HepG2 (cell line): ENCODE results near the gene C14orf93. TPM values are rescaled to one million over a fixed set of nuclear protein-coding genes. Genes with fewer than 3 reads are reported as not detected.

Experiments
- AGO1 ChIP-seq: fragments of 200-400 bp; formaldehyde crosslinking; IDR thresholded peaks from 2 replicates; pipeline ENCODE4 v1.6.1; 2017; ENCODE audit warnings: mild to moderate bottlenecking, low read depth, low read length, moderate library complexity; ENCODE audit not compliant: poor library complexity, severe bottlenecking
- FOXO1 ChIP-seq: sonication (generic); formaldehyde crosslinking; IDR thresholded peaks from 2 replicates; pipeline ENCODE4 v1.4.0; 2020; ENCODE audit warnings: missing genetic modification reagents
- ISL2 ChIP-seq: sonication (generic); formaldehyde crosslinking; IDR thresholded peaks from 2 replicates; pipeline ENCODE4 v1.5.0; 2020; ENCODE audit warnings: missing genetic modification reagents
- MAFK ChIP-seq, 2 experiments: IDR thresholded peaks in 1 of 2; conservative IDR thresholded peaks in 1 of 2; 2 replicates each; pipeline ENCODE4 v1.6.1; 2011; ENCODE audit warnings: improper control_type of control experiment in 2 of 2, low read length in 2 of 2
- NR2C2 ChIP-seq: sonication (generic); formaldehyde crosslinking; IDR thresholded peaks from 2 replicates; pipeline ENCODE4 v1.4.0; 2020; ENCODE audit warnings: missing genetic modification reagents, mild to moderate bottlenecking, moderate library complexity, borderline replicate concordance
- RBAK ChIP-seq: sonication (generic); formaldehyde crosslinking; IDR thresholded peaks from 2 replicates; pipeline ENCODE4 v1.5.1; 2020; ENCODE audit warnings: mild to moderate bottlenecking, missing genetic modification reagents
- SOX6 ChIP-seq, 2 experiments: fragments of 450-650 bp in 1 of 2; sonication (generic) in 1 of 2; formaldehyde crosslinking in 1 of 2; IDR thresholded peaks; 2 replicates each; pipeline versions ENCODE4 v1.4.0 to v1.6.1; 2017 to 2020; ENCODE audit warnings: antibody characterized with exemption in 1 of 2, mild to moderate bottlenecking in 1 of 2, missing genetic modification reagents in 1 of 2
- TBX2 ChIP-seq: sonication (generic); formaldehyde crosslinking; IDR thresholded peaks from 2 replicates; pipeline ENCODE4 v1.5.0; 2020; ENCODE audit warnings: missing genetic modification reagents, mild to moderate bottlenecking, borderline replicate concordance
- ZFP36 ChIP-seq: fragments of 150-350 bp; IDR thresholded peaks from 2 replicates; pipeline ENCODE4 v1.6.1; 2018; ENCODE audit warnings: borderline replicate concordance, low read length, low read depth; ENCODE audit not compliant: partially characterized antibody
- ZFP82 ChIP-seq: sonication (generic); formaldehyde crosslinking; IDR thresholded peaks from 2 replicates; pipeline ENCODE4 v1.5.1; 2020; ENCODE audit warnings: mild to moderate bottlenecking, missing genetic modification reagents, borderline replicate concordance
- ZNF7 ChIP-seq: IDR thresholded peaks from 2 replicates; pipeline ENCODE4 v1.6.1; 2016; ENCODE audit warnings: missing biosample characterization, missing genetic modification reagents
- ZNF713 ChIP-seq: sonication (generic); formaldehyde crosslinking; IDR thresholded peaks from 2 replicates; pipeline ENCODE4 v1.4.0; 2020; ENCODE audit warnings: mild to moderate bottlenecking, missing genetic modification reagents
- ZSCAN9 ChIP-seq: IDR thresholded peaks from 2 replicates; pipeline ENCODE4 v1.6.1; 2016; ENCODE audit warnings: borderline replicate concordance
- ZZZ3 ChIP-seq: sonication (generic); formaldehyde crosslinking; IDR thresholded peaks from 2 replicates; pipeline ENCODE4 v1.4.0; 2020; ENCODE audit warnings: missing genetic modification reagents, mild to moderate bottlenecking, borderline replicate concordance
- polyA plus RNA-seq, 8 experiments: library from polyadenylated mRNA; depleted of rRNA in 3 of 8; stranded (reverse) in 7 of 8; unstranded in 1 of 8; fragments of >200 nt; fragmentation: Illumina TruSeq in 4 of 8; extraction: Trizol in 4 of 8; gene quantifications; 2 replicates each; pipeline versions ENCODE4 v1.2.1 to v1.2.3, GENCODE V29; 2011 to 2016; ENCODE audit warnings: low read depth in 4 of 8, missing spikeins in 1 of 8, mixed read lengths in 1 of 8; ENCODE audit not compliant: insufficient read depth in 1 of 8
- total RNA-seq, 5 experiments: library from RNA; depleted of rRNA; stranded (reverse); fragments of >200 nt; fragmentation: Illumina TruSeq; extraction: Trizol; gene quantifications; 2 replicates each; pipeline ENCODE4 v1.2.3, GENCODE V29; 2016; ENCODE audit warnings: low read depth in 1 of 5
- TF ChIP-seq, protein P1 (sequence below), 2 experiments: sonication (generic) in 1 of 2; formaldehyde crosslinking in 1 of 2; IDR thresholded peaks; 2 replicates each; pipeline versions ENCODE4 v1.5.1 to v1.6.1; 2011 to 2020; ENCODE audit warnings: borderline replicate concordance in 1 of 2, low read depth in 1 of 2, low read length in 1 of 2, mild to moderate bottlenecking in 1 of 2, missing genetic modification reagents in 1 of 2, moderate library complexity in 1 of 2
- TF ChIP-seq, protein P2 (sequence below): sonication (generic); formaldehyde crosslinking; IDR thresholded peaks from 2 replicates; pipeline ENCODE4 v1.8.1; 2023; ENCODE audit warnings: missing genetic modification reagents, mild to moderate bottlenecking, borderline replicate concordance
- TF ChIP-seq, protein P3 (sequence below): IDR thresholded peaks from 2 replicates; pipeline ENCODE4 v1.6.1; 2012; ENCODE audit warnings: low read length, improper control_type of control experiment
- TF ChIP-seq, protein P4 (sequence below): sonication (generic); formaldehyde crosslinking; IDR thresholded peaks from 2 replicates; pipeline ENCODE4 v1.8.1; 2023; ENCODE audit warnings: mild to moderate bottlenecking, inconsistent platforms, moderate library complexity, missing genetic modification reagents, borderline replicate concordance
- TF ChIP-seq, protein P5 (sequence below): sonication (generic); formaldehyde crosslinking; IDR thresholded peaks from 2 replicates; pipeline ENCODE4 v1.8.1; 2023; ENCODE audit warnings: mild to moderate bottlenecking, missing genetic modification reagents

The C14orf93 gene
- total and polyA plus RNA-seq, 2 of the 13 experiments (the other 11 are each of a cell fraction or from before 2014, with no cell fraction given): 11.4 to 22.5 TPM

DNA sequence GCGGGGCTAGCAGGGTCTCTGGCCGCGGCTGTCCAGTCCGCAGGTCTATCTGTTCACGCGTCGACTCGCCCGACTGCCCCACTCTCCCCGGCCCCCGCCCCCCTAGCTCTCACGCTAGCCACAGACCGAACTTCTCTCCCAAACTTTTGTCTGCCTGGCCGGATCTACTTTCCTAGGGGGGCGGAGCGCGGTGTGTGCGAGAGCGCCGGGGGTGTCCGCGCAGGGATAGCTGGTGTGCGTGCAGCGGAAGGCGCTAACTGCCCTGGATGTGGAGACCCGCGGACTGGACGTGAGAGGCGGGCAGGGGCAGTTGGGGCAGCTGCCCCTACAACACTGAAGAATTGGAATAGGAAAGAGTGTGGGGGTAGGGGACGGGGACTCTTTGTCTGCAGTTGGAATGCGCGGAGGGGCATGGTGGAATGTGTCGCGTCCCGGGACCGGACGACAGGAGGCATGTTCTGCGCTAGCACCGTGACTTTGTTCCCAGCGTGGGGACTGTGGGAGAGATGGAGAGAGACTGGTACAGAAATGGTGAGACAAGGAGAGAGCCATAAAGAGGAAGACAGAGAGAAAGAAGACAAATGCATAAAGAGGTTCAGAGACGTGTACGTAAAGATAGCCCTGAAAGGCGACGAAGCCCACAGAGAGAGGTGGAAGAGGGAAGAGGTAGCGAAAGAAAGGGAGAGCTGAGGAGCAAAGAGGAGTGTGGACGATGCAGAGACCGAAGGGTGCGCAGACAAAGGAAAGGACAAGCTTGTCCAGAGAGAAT, 27.3 kb downstream of the C14orf93 start, which contains the start of gene AJUBA (continued):
- TF ChIP-seq, protein P1, sequence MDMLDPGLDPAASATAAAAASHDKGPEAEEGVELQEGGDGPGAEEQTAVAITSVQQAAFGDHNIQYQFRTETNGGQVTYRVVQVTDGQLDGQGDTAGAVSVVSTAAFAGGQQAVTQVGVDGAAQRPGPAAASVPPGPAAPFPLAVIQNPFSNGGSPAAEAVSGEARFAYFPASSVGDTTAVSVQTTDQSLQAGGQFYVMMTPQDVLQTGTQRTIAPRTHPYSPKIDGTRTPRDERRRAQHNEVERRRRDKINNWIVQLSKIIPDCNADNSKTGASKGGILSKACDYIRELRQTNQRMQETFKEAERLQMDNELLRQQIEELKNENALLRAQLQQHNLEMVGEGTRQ (IDR thresholded peaks at IDR 0.05; ENCODE audit: low read depth, low read length): no peak
- TF ChIP-seq, protein P1 (CRISPR knock-in tag; IDR thresholded peaks at IDR 0.05; ENCODE audit: borderline replicate concordance): no peak
- peak; percentile 82 for TF ChIP-seq AGO1
- TF ChIP-seq SOX6 (IDR thresholded peaks at IDR 0.05): no peak
- no peak for TF ChIP-seq SOX6 (CRISPR knock-in tag; IDR thresholded peaks at IDR 0.05)
- TF ChIP-seq FOXO1 (CRISPR knock-in tag): peak; percentile 84
- TF ChIP-seq MAFK (conservative IDR thresholded peaks at IDR 0.05 in 1 of 2, IDR thresholded peaks at IDR 0.05 in 1 of 2; ENCODE audit: low read length in 2 of 2): 0 out of 4 replicates have a peak, but pooled peaks of 1 of the 2 experiments have one; percentile 20
- TF ChIP-seq ZNF713 (CRISPR knock-in tag): peak; percentile 64; the same call in 1 of the 2 replicates
- TF ChIP-seq NR2C2 (CRISPR knock-in tag): peak; percentile 65
- peak; percentile 84 for TF ChIP-seq RBAK
- peak; percentile 94 for TF ChIP-seq ZSCAN9 (CRISPR knock-in tag)
- TF ChIP-seq ZZZ3 (CRISPR knock-in tag): peak; percentile 92; the same call in 1 of the 2 replicates
- TF ChIP-seq ISL2: no peak
- TF ChIP-seq, protein P2, sequence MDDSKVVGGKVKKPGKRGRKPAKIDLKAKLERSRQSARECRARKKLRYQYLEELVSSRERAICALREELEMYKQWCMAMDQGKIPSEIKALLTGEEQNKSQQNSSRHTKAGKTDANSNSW (CRISPR knock-in tag): peak; percentile 88; the same call in 1 of the 2 replicates
- TF ChIP-seq, protein P3, sequence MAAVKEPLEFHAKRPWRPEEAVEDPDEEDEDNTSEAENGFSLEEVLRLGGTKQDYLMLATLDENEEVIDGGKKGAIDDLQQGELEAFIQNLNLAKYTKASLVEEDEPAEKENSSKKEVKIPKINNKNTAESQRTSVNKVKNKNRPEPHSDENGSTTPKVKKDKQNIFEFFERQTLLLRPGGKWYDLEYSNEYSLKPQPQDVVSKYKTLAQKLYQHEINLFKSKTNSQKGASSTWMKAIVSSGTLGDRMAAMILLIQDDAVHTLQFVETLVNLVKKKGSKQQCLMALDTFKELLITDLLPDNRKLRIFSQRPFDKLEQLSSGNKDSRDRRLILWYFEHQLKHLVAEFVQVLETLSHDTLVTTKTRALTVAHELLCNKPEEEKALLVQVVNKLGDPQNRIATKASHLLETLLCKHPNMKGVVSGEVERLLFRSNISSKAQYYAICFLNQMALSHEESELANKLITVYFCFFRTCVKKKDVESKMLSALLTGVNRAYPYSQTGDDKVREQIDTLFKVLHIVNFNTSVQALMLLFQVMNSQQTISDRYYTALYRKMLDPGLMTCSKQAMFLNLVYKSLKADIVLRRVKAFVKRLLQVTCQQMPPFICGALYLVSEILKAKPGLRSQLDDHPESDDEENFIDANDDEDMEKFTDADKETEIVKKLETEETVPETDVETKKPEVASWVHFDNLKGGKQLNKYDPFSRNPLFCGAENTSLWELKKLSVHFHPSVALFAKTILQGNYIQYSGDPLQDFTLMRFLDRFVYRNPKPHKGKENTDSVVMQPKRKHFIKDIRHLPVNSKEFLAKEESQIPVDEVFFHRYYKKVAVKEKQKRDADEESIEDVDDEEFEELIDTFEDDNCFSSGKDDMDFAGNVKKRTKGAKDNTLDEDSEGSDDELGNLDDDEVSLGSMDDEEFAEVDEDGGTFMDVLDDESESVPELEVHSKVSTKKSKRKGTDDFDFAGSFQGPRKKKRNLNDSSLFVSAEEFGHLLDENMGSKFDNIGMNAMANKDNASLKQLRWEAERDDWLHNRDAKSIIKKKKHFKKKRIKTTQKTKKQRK: no peak
- TF ChIP-seq ZFP82 (CRISPR knock-in tag): no peak
- TF ChIP-seq, protein P4, sequence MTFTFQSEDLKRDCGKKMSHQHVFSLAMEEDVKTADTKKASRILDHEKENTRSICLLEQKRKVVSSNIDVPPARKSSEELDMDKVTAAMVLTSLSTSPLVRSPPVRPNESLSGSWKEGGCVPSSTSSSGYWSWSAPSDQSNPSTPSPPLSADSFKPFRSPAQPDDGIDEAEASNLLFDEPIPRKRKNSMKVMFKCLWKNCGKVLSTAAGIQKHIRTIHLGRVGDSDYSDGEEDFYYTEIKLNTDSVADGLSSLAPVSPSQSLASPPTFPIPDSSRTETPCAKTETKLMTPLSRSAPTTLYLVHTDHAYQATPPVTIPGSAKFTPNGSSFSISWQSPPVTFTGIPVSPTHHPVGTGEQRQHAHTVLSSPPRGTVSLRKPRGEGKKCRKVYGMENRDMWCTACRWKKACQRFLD: peak; percentile 95
- TF ChIP-seq ZNF7 (CRISPR knock-in tag): 0 out of 2 replicates have a peak, but pooled peaks have one; percentile 30
- TF ChIP-seq, protein P5, sequence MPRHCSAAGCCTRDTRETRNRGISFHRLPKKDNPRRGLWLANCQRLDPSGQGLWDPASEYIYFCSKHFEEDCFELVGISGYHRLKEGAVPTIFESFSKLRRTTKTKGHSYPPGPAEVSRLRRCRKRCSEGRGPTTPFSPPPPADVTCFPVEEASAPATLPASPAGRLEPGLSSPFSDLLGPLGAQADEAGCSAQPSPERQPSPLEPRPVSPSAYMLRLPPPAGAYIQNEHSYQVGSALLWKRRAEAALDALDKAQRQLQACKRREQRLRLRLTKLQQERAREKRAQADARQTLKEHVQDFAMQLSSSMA (CRISPR knock-in tag): no peak
- TF ChIP-seq ZFP36: peak; percentile 46
- TF ChIP-seq TBX2 (CRISPR knock-in tag): peak; percentile 97
